Smooth muscle cell (in vitro differentiated cells): Measurements from ENCODE around the gene SMIM41. TPM values are rescaled to one million over a fixed set of nuclear protein-coding genes. Genes with fewer than 3 reads are reported as not detected.

Experiments used
- DNase-seq: peaks from one replicate; lab custom pipeline; 2025; ENCODE audit not compliant: unreplicated experiment; lab: John Stamatoyannopoulos, UW
- H2AFZ ChIP-seq: fragments of 200-600 bp; sonication (generic); 2 replicates; pipeline ENCODE4 v1.6.0; 2016; ENCODE audit warnings: antibody characterized with exemption, low read depth, mild to moderate bottlenecking
- H3F3A ChIP-seq: fragments of 200-600 bp; sonication (generic); 2 replicates; pipeline ENCODE4 v1.6.0; 2017; ENCODE audit warnings: antibody characterized with exemption, low read depth
- H3K27ac ChIP-seq: fragments of 200-600 bp; sonication (generic); 2 replicates; pipeline ENCODE4 v1.5.1; 2016; ENCODE audit warnings: low read depth, mild to moderate bottlenecking
- H3K27me3 ChIP-seq: fragments of 200-600 bp; sonication (generic); 2 replicates; pipeline ENCODE4 v1.6.1; 2016; ENCODE audit warnings: low read depth, mild to moderate bottlenecking
- H3K36me3 ChIP-seq: fragments of 200-600 bp; sonication (generic); 2 replicates; pipeline ENCODE4 v1.5.1; 2016; ENCODE audit warnings: low read depth
- H3K4me1 ChIP-seq: fragments of 200-600 bp; sonication (generic); 2 replicates; pipeline ENCODE4 v1.5.1; 2016; ENCODE audit warnings: low read depth
- H3K4me2 ChIP-seq: fragments of 200-600 bp; sonication (generic); 2 replicates; pipeline ENCODE4 v1.6.0; 2016; ENCODE audit warnings: mild to moderate bottlenecking
- H3K4me3 ChIP-seq: fragments of 200-600 bp; sonication (generic); 2 replicates; pipeline ENCODE4 v1.5.1; 2016; ENCODE audit warnings: mild to moderate bottlenecking
- H3K79me2 ChIP-seq: fragments of 200-600 bp; sonication (generic); 2 replicates; pipeline ENCODE4 v1.6.0; 2016; ENCODE audit warnings: low read depth, mild to moderate bottlenecking
- H3K9ac ChIP-seq: fragments of 200-600 bp; sonication (generic); 2 replicates; pipeline ENCODE4 v1.6.0; 2016; ENCODE audit warnings: low read depth
- H3K9me3 ChIP-seq: fragments of 200-600 bp; sonication (generic); replicated peaks from 2 replicates; pipeline ENCODE4 v1.5.1; 2016; ENCODE audit warnings: low read depth
- H4K20me1 ChIP-seq: fragments of 200-600 bp; sonication (generic); 2 replicates; pipeline ENCODE4 v1.6.0; 2016; ENCODE audit warnings: low read depth
- CTCF ChIP-seq: fragments of 200-600 bp; sonication (generic); IDR thresholded peaks from 2 replicates; pipeline ENCODE4 v1.5.1; 2017; ENCODE audit warnings: borderline replicate concordance, mild to moderate bottlenecking, antibody characterized with exemption; ENCODE audit not compliant: insufficient read depth, poor library complexity, severe bottlenecking
- WGBS: methylation state at CpG from one replicate; pipeline ENCODE4 v1.1.7; 2016; ENCODE audit warnings: low lambda C conversion rate; 5-methylcytosine and 5-hydroxymethylcytosine counted together
- polyA plus RNA-seq: library from polyadenylated mRNA; unstranded; fragments of >200 nt; fragmentation: Nextera tagmentation; extraction: Ambion mirVana; gene quantifications from 2 replicates; pipeline ENCODE4 v1.2.1, GENCODE V29; 2016
- total RNA-seq: library from RNA; depleted of rRNA; stranded (reverse); fragments of >200 nt; gene quantifications from 2 replicates; pipeline ENCODE4 v1.2.3, GENCODE V29; 2014

SMIM41 gene
- total and polyA plus RNA-seq, 2 experiments from 2014 or later: not detected

GRCh38 chr12:52151153-52151836 is 71.8 kb downstream of the SMIM41 start:
- peak overlapping the region; percentile 16 for H3K27ac ChIP-seq
- no peaks in the 10 kb centered on the region for H3K36me3 ChIP-seq
- H3K4me3 ChIP-seq: no peak overlapping the region
- no peaks in the 10 kb centered on the region for H3K79me2 ChIP-seq
- H3K4me2 ChIP-seq: no peak overlapping the region
- no peaks in the 10 kb centered on the region for H3K4me1 ChIP-seq
- WGBS: 92% methylated on average over 10 of the region's 10 CpGs
- no peaks in the 10 kb centered on the region for H3K27me3 ChIP-seq
- no peak for TF ChIP-seq CTCF
- no peak overlapping the region for H3K9ac ChIP-seq
- H2AFZ ChIP-seq: no peak overlapping the region
- H3K9me3 ChIP-seq: no peaks in the 10 kb centered on the region
- H4K20me1 ChIP-seq: no peaks in the 10 kb centered on the region
- no peak for DNase-seq
- no peaks in the 10 kb centered on the region for H3F3A ChIP-seq

GRCh38 chr12:52151837-52152783 is 72.6 kb downstream of the SMIM41 start:
- Histone ChIP-seq H3K9me3 (no peaks in the 10 kb centered on the region), H3K27me3 (no peaks in the 10 kb centered on the region), H3K9ac (no peak overlapping the region), H2AFZ (peak overlapping the region; percentile 12), H3K4me2 (peak overlapping the region; percentile 84), H3K36me3 (no peaks in the 10 kb centered on the region), H4K20me1 (no peaks in the 10 kb centered on the region), H3F3A (no peaks in the 10 kb centered on the region), H3K27ac (peak overlapping the region; percentile 16), H3K4me1 (no peaks in the 10 kb centered on the region), H3K4me3 (peak overlapping the region; percentile 42), H3K79me2 (no peaks in the 10 kb centered on the region)
- peak; percentile 94 for TF ChIP-seq CTCF
- peak; percentile 14 for DNase-seq
- WGBS: 31% methylated on average over 46 of the region's 63 CpGs

- Histone ChIP-seq H3K9ac (no peak overlapping the region), H2AFZ (peak overlapping the region; percentile 12), H3K79me2 (no peaks in the 10 kb centered on the region), H3K4me1 (no peaks in the 10 kb centered on the region), H3K27me3 (no peaks in the 10 kb centered on the region), H3K9me3 (no peaks in the 10 kb centered on the region), H3K36me3 (no peaks in the 10 kb centered on the region), H3K4me2 (peak overlapping the region; percentile 84), H4K20me1 (no peaks in the 10 kb centered on the region), H3K27ac (no peak overlapping the region), H3F3A (no peaks in the 10 kb centered on the region), H3K4me3 (no peak overlapping the region)
- 85% methylated on average over 5 of the region's 5 CpGs for WGBS
- DNase-seq: no peak
- no peak for TF ChIP-seq CTCF
Measured at GRCh38 chr12:52152905-52153317, 73.4 kb downstream of the SMIM41 start.
